Hippocampal formation (tissue), 2 donors: ENCODE results near the gene SDCCAG8.

ENCODE experiments used
- DNase-seq, 2 donors: peaks; one replicate each; lab custom pipeline; 2025; lab: John Stamatoyannopoulos, UW

The SDCCAG8 gene

GRCh38 chr1:243420016-243420945, 164.4 kb downstream of the SDCCAG8 start:
- no peak for DNase-seq

GRCh38 chr1:243420946-243421685, 165.3 kb downstream of the SDCCAG8 start:
- DNase-seq, result no peak

DNA sequence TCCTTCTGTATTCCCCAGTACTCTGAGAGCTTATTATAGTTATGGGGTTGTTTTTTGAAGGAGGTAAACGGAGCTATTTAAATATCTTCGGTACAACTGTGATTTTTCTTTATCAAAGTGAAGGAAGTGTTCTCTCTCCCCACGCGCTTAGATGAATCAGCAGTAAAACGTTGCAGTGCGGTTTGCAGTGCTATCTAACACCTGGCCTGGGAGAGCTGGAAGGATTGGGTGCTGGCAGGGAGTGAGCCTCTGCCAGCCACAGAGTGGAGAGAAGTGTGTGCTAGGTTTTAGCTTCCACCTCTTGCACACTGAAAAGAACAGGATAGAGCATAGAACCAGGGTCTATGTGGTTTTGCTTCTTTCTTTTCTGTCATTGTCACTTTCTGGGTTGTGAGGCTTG, 165.9 kb downstream of the SDCCAG8 start:
- peak; percentile 27 to 54 for DNase-seq

DNA sequence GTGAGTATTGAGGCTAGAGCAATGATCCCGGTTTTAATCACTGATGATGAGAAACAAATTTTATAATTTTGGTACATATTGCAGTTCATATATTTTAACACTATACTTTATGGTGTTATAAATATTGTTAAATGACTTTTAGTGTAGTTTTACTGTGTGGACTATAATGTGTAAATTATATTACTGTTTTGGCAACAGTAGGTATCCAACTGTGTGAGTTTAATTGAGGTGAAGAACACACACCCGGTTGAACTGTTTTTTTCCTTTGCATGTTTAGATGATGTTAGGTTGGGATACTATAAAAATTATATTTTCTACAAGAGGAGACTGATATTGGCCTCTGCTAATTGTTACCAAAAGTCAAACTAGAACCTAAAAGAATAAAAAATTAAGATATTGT, 166.5 kb downstream of the SDCCAG8 start:
- no peak for DNase-seq

DNA sequence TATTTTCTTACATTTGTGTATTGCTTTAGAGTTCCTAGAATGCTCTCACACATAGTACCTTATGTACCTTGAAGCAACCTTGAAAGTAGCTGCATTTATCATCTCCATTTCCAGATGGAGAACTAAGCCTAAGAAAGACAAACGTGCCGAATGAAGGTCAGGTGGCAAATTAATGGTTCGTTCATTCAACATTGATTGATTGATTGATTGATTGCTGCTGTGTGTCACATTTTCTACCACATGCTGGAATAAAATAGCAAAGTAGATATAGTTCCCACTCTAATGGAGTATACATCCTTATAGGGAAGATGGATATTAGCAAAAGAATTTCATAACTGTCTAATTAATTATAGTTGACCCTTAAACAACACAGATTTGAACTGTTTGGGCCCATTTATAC, 172.2 kb downstream of the SDCCAG8 start:
- DNase-seq, result no peak

GRCh38 chr1:243428617-243429342, 172.9 kb downstream of the SDCCAG8 start:
- no peak for DNase-seq

DNA sequence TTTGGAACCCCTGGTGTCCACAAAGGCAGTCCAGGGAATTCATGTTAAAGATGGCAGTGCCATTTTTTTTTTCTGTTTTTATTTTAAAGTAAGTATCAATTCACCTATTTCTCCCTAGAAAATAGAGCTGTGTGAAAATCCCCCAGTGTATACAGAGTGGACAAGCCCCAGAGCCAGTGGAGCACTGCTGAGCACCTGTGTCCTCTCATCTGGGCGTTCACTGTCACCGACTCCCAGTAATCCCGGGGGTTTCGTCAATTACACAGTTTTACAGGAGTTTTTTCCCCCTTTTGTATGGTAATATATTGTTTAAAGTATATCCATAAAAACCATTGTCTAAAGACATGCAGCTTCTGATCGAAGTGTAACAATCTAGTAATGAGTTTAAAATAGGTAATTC, 175.8 kb downstream of the SDCCAG8 start:
- DNase-seq, result no peak

DNA sequence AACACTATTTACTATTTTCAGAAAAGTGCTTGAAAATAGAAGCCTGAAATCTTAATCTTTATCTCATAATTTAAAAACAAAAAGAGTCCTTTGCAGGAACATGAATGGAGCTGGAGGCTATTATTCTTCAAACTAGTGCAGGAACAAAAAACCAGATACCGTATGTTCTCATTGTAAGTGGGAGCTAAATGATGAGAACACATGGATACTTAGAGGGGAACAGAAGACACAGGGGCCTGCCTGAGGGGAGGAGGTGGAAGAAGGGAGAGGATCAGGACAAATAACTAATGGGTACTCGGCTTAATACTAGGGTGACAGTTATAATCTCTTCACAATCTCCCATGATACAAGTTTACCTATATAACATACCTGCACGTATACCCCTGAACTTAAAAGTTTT, 176.3 kb downstream of the SDCCAG8 start:
- no peak for DNase-seq

DNA sequence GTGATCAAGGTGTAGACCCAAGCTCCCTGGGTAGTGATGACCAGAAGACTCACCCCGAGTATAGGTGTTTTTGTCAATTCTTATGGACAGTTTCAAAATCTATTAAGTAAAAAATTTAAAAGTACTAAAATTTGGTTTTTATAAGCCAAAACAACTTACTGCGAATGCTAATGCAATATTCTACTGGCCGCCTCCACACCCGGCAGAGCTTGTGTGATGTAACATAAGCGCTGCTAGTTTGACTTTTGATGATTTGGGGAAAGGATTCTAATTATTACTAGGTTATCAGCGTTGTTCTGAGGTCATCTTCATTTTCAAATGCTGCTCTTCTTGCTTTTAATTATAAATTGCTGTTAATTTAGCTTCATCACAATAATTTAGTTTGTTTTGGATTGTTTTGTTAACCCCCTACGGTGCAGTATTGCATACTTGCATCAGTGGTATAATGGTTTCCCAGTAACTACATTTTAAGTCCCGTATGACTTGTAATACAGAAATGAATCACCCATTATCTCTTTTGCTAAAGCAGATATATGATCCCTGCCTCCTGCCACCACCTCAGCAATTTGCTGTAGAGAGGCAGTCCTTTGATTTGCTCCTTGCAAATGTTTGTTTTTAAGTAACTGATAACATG, 178.0 kb downstream of the SDCCAG8 start:
- no peak for DNase-seq

- DNase-seq, result no peak
Observed at GRCh38 chr1:243434594-243434993, 178.8 kb downstream of the SDCCAG8 start.

GRCh38 chr1:243435836-243436235, 180.0 kb downstream of the SDCCAG8 start:
- no peak for DNase-seq

GRCh38 chr1:243438146-243438545, 182.3 kb downstream of the SDCCAG8 start:
- no peak for DNase-seq

DNA sequence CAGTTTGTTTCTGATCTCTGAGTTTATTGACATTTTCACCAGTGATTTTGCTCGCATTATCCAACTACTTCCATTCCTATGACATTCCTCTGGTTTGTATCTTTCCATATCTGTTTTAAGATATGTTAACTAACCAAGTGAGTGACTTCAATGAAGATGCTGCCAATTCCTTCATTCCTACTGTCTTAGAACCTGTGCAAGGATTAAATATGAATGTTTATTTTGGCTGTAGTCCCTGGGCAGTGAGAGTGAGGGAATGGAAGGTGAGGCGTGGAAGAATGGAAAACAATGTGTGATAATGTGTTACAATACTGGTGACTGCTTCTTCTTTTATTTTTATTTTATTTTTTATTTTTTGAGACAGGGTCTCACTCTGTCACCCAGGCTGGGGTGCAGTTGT, 183.0 kb downstream of the SDCCAG8 start:
- no peak for DNase-seq

DNA sequence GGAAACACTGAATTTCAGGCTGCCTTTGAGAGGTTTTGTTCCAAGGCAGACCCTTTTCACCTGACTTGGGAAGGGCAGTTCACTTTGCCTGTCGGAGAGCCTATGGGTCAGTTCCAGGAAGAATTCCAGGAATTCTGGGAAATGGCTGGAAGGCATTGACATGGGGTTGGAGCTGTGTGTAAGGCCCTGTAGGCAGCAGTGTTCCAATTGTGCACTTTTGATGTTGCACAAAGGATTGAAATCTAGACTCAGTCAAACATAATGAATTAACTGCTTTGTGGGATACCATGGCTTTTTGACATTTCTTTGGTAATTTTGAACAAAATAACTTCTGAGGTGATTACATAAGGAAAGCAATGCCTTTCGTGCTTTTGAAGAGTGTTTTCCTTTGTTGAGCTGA, 184.6 kb downstream of the SDCCAG8 start:
- no peak for DNase-seq

GRCh38 chr1:243441601-243442000, 185.8 kb downstream of the SDCCAG8 start:
- DNase-seq, result no peak

- no peak for DNase-seq
Observed at GRCh38 chr1:243443557-243443956, 187.7 kb downstream of the SDCCAG8 start.

- no peak for DNase-seq
Observed at GRCh38 chr1:243447347-243447746, 191.5 kb downstream of the SDCCAG8 start.

DNA sequence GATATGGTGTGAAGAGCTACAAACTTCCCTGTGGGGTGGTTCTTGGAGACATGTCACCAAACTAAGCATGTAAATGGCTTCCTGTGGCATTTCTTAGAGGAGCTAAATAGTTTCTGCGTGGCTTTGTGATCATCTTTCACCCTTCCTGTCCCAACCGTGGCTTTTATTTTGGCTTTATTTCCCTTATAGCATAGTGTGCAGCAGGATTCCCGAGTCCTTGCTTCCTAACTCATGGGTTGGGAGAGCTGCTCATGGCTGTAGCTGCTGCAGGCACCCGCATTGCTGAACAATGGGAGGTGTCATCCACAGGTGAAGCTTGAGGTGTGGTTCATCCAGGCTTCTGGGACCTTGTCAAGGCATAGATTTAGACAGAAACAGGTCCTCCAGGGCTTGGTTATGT, 192.0 kb downstream of the SDCCAG8 start:
- no peak for DNase-seq

DNA sequence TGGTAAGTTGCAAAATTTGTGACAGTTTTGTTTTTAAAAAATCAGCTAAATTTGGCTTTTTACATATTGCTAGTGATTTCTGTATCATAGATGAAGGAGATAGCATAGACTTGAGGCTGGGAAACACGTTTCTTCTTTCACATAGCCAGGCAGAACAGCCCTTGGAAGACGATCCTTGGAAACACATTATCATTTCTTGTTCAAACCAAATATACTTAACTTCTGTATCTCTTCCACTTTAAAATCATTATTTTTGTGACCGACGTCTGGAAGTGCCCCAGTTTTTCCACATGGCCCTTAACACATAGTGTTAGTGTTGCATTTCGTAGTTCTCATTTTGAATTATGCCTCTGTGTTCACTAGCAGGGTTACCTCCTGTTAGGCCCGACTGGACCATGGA, 193.5 kb downstream of the SDCCAG8 start:
- DNase-seq, result no peak

DNA sequence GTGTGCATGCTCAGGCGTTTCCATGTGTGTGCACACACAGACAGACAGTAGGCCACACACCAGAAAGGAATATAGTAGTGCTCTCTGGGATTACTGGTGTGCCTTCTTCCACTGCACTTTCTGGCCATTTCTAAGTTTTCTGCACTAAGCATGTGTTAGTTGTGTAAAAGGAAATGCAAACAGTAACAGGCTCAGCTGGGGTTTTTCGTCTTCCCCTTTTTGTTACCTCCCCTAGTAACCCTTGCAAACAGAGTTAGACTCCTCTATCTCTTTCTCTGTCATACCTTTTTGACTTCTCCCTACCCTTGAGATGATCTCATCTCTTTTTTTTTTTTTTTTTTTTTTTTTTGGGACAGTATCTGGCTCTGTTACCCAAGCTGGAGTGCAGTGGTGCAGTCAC, 196.3 kb downstream of the SDCCAG8 start:
- no peak for DNase-seq

DNA sequence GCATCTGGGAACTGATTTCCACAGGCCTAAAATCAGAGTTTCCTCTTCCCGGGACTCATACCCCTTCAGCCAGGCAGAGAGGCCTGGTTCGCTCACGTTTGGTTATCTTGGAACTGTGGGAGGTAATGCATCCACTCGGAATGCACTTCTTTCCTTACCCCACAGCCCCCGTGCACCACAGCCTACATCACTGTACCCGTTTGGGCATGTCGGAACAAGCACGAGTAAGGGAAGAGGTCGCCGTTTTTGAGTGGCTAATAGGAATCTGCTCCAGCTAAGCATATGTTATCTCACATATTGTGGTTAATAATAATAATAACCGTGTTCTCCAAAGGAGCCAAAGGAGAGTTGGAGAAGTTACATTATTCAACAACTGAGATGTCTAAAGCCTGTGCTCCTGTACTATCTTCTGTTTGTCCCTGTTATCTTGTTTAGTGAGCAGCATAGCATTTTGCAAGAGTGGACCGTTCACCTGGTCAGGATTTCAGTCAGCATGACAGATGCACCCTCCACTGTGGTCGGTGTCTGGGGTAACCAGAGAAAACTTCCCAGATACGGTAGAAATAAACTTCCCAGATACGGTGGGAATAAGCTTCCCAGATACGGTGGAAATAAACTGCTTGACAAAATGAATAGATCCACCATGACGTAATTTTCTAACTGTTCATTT, 198.6 kb downstream of the SDCCAG8 start:
- DNase-seq, result no peak
